COLO668 (cell line): ENCODE results near the gene MSANTD2.

ENCODE experiments used
- DNase-seq: peaks from one replicate; lab custom pipeline; 2025; ENCODE audit not compliant: unreplicated experiment; lab: John Stamatoyannopoulos, UW

The MSANTD2 gene

DNA sequence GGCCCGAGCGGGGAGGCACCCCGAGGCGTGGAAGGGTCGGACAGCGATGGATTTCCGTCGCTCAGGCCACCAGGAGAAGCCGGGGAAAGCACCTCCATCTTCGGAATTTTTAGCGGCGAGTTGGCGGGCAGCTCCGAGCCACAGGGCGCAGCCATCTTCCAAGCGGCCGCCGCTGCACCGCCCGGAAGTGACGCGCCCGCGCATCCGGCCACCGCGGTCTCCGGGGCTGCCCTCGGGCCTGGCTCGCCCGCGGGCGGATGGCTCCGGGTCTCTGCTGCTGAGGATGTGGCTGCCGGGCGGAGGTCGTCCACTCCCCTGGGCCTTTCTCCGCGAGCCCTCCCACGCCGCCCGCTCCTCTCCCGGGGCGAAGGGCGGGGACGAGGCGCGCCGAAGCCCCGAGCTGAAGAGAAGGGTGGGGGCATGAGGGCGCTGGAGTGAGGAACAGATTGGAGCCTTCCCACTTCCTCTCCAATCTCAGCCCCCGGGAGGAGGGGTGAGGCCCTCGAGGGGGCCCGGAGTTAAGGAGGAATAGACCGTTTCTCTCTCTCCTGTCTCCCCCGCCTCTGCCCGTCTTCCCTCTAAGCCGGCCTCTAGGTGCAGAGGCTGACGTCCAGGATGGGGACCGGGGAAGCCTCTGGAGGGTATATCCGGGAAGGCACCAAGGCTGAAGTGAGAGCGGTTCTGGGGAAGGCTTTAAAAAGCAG, at the start of gene MSANTD2:
Gene MSANTD2, minus strand, starts transcription at position 181 of the 704 bp plus-strand sequence. Its CDS starts 26 bp downstream, at position 155.
- DNase-seq: peak; percentile 84

DNA sequence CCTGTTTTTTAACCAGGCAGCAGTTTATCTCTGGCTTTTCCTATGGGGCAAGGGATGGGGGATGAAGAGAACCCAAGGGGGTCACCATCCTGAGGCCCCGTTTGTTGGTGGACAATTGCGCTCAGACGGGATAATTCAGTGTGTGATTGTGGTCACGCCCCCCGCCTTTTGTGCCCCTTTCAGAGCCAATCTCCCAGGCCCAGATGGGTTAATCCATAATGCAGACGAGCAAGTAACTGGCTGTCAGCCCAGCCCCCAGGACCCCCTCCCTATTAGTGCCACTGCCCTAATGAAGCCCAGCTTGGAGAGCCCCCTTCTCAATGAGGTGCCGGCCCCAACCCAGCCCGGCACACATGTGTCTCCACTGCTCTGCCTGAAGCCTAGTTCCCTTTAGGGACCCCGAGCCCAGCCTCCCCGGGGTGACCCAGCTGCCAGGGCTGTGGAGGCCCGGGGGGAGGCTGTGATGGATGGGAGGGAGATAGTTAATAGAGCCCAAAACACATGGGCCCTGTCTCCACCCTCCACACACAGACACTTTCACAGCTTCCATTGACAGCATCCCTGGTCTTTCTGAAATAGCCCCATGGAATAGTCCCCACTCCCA, 46.0 kb upstream of the MSANTD2 start:
- DNase-seq: no peak

DNA sequence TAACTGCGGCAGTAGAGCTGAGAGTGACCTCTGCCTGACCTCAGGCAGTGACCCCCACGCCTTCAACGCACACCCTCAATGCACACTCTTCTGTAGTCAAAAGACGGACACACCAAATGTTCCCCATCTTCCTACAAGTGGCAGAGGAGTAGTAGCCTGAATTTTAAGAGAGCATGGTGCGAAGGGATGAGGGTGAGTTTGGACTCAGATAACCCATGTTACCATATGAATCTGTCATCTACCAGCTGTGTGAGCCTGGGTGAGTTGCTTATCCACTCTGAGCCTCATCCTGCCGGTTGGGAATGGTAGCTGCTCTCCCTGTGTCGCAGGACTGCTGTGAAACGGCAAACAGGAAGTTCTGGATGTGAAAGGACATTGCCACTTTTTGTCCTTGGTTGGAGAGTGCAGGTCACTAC, 44.5 kb upstream of the MSANTD2 start:
- no peak for DNase-seq

DNA sequence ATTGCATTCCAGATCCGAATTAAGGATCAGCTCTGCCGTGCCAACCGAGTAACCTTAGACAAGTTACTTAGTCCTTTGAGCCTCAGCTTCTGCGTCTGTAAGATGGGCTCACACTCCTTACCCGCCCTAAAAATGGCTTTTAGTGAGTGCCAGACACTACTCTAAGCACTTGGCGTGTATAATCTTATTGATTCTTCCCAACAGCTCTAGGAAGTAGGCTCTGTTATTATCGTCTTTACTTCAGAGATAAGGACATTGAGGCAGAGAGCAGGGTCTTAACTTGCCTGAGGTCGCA, 43.4 kb upstream of the MSANTD2 start:
- no peak for DNase-seq

DNA sequence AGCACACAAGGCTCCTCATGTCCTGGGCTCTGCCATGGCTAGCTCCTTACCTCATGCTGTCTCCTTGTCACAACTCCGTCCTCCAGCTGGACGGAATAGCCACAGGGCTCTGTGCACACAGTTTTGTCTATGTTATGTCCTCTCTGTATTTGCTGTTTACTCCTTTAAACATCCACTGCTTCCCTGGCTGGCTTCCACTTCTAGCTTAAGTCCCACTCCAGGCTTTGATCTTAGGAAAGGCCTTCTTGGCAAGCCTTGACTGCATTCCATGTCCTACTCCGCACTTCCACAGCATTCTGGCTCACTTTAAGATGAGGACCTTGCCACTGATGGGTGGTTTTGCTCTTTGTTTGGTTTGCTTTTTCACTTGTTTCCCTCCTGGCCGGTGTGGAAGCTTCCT, 42.1 kb upstream of the MSANTD2 start:
- no peak for DNase-seq

DNA sequence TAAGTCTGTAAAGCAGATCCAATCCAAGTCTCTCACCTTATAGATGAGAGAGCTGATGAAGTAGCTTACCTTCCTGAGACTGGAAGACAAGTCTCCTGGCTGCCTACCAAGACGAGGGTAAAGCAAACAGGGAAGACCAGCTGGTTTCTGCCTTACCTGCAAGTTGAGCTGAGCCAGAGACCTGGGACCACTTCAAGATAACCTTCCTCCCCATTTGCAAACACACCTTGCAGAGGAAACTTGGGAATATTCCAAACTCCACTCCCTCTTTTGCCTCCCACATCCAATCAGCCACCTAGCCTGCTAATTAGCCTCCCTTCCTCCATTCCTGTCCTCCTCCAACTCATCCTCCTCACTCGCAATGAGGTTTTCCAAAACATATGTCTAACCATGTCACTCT, 41.6 kb upstream of the MSANTD2 start:
- no peak for DNase-seq

DNA sequence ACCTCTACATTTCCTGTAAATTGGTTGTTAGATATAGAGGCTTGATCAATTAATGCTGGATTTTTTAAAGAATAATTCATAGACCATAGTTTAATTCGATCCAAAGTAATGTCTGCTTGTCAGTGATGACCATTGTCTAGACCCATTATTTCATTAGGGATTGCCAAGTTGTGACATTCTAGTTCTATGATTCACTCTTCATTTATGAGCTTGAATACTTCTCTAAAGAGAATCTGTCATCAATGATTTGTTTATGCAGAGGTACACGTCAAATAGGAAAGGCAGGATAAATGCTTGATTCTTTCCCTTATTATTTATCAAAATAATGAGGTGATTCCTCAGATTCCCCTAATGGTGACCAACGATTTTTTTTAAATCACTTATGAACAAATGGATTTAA, 41.0 kb upstream of the MSANTD2 start:
- no peak for DNase-seq

DNA sequence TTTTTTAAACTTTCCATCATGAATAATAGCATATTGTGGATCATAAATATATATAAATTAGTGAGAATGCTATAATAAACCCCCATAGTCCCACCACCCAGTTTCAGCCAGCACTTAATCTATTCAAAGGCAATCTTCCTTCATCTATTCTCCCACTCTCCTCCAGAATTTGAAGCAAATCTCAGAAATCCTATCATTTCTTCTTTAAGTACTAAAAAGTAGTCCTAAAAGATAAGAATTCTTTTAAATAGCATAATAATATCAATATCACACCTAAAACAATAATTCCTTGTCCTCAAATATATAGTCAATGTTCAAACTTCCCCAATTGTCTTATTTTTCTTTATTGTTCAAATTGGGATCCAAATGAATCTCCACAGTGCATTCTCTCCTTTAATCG, 40.5 kb upstream of the MSANTD2 start:
- DNase-seq: no peak

DNA sequence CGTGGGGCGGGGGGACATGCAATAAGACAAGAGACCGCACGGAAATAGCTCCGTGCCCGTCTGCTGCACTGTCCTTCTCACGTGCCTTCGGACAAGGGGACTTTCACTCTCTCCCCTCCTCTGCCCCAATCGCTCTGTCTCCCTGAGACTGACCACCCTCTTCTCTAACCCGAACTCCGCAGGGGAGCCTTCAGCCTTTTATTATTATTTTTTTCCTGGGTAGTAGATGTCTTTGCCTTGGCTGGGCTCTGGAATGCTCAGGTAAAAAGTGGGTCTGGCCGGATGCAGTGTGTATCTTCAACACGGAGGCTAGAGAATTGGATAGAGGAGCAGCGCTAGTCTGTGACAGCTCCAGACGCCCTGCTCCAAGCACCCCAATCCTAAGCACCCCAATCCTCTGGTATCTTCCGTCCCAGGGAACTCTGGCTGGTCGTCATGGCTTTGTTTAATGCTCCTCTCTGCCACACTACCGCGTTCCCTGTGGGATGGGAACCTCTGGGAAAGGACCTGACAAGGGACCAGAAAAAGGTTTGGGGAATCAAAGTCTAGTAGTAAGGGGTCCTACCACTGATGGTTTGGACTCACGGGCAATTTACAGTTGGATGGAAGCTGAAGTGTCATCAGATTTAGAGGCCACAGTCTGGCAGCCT, 39.9 kb upstream of the MSANTD2 start:
- no peak for DNase-seq

DNA sequence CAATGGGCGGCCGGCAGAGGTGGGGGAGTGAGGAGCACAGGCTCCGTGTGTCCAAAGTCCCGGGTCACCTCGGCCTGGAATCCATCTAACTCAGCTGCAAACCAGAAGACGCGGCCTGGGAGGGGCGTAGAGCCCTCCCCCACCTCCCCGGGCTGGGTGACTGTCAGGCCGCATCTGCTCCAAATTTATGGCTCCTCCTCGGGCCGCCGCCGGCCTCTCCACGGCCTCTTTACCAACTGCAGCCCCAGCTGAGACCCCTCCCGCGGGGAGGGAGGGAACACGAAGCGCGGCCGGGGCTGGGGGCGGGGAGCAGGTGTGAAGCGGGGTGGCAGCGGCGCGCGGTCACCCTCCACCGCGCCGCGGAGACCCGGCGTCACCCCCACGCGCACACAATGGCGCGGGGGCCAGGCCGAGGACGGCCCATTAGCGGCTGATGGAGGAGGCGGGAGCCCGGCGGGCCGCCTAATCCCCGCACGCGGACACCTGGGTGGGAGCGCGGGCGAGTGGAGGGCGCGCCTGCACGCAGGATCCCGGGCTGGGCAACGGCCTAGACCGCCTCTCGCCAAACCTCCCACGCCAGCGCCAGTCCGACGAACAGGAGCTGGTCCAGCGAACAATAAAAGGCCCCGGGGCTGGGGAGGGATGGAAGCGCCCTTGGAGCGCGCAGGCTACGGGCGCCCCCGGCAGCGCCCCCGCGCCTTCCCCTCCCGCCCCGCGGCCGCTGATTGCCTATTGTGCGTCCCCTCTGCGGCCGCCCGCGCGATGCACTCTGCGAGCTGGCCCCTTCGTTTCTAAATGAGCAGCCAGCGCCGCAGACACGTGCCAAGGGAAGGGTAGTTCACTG, 39.1 kb upstream of the MSANTD2 start:
- DNase-seq: peak; percentile 22

DNA sequence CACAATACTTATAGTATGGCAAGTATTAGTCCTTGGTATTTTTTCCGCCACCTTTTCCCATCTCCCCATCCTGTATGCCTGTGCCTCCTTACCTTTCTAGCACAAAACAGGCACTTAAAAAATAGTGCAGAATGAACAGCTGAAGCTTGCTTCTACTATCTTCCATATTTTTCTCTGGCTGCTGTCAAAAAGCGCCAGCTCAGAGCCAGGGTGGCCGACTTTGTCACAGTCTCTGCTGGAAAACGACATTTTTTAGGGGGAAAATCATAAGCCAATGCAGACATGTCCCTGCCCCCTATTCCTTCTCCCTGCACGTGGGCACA, 38.6 kb upstream of the MSANTD2 start:
- DNase-seq: no peak

DNA sequence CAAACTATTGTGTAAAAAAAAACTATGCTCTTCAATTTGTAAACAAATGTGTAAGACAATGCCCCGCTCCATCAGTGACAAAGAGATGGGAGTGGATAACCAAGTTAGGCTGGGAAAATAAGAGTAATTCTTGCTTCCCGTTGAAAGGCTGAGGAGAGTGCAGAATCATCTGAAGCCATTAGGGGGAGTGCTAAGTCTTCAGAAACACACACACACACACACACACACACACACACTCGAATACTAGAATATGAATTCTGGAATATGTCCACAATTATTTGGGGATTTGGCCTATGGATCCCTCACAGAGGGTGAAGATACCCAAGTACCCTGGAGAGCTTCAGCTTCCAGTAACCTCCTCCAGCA, 37.3 kb upstream of the MSANTD2 start:
- DNase-seq: peak; percentile 4

DNA sequence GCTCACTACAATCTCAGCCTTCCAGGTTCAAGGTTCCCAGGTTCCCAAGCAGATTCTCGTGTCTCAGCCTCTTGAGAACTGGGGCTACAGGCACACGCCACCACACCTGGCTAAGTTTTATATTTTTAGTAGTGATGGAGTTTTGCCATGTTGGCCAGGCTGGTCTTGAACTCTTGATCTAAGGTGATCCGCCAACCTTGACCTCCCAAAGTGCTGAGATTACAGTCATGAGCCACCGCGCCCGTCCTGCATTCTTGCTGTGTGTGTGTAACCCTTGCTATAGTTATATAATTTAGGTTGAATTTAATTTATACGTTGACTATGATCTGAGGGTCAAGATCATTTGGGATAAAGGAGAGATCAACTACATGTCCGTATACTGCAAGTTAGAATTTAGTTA, 35.7 kb upstream of the MSANTD2 start:
- no peak for DNase-seq

DNA sequence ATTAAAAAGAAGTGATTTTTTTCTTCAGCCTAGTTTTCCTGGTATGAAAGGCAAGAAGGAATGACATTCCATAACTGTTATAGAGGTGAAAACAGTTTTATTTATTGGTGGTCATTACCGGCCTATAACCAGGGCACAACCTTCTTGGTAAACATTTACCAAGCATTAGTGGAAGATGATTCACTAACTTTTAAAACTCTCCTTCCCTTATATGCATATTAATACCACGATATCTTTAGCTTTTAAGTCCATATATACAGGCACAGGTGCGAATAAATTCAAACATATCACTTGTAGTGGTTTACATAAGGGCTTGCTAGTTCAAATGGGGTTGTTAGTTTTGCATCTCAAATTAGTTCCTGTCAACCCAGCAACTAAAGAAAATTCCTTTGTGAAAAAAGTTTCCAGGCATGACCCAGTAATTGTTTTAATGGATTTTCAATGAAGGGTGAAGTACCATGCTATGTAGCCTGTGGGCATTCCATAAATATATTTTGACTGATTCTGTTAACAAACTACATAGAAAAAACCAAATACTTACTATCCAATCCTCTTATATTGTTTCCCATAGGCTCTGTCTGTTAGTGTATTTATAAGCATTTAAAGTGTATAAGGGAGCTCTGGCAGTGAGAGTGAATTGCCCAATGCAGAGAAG, 34.4 kb upstream of the MSANTD2 start:
- no peak for DNase-seq

DNA sequence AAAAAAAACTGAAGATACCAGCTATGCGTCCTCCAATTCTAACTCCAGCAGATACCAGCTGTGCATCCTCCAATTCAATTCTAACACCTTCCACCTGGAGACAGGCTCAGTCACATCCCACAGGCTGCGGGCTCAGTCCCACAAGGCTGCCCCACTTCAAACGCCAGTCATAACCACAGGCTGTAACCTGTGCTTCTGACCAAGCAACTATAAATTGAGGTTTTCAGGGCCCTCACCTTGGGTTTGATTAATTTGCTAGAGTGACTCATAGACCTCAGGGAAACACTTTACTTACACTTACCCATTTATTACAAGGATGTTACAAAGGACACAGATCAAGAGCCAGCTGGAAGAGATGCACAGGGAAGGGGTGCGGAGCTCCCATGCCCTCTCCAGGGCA, 32.4 kb upstream of the MSANTD2 start:
- DNase-seq: no peak

DNA sequence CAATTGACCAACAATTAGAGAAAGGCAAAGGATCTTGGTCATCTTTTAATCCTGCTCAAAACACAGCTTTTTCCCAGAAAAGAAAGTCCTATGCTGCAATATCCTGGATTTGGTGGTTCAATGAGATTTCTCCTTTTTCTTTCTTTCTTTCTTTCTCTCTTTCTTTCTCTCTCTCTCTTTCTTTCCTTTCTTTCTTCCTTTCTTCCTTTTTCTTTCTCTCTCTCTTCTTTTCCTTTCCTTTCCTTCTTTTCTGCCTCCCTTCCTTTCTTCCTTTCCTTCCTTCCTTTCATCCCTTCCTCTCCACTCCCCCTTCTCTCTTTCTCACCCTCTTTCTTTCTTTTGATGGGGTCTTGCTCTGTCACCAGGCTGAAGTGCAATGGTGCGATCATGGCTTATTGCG, 31.7 kb upstream of the MSANTD2 start:
- no peak for DNase-seq

DNA sequence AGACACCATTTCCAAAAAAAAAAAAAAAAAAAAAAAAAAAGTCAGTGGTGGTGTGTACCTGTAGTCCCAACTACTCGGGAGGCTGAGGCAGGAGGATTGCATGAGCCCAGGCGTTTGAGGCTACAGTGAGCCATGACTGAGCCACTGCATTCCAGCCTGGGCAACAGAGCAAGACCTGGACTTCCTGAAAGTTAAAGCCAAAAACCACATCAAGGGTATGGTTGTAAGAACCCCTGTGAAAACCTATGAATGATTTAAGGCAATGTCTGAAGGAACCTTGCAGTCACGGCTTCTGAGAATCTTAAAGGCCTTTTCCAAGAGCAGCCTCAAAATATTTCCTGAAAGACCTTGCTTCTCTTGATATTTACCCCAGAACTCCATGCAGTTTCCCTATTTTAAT, 30.5 kb upstream of the MSANTD2 start:
- no peak for DNase-seq

DNA sequence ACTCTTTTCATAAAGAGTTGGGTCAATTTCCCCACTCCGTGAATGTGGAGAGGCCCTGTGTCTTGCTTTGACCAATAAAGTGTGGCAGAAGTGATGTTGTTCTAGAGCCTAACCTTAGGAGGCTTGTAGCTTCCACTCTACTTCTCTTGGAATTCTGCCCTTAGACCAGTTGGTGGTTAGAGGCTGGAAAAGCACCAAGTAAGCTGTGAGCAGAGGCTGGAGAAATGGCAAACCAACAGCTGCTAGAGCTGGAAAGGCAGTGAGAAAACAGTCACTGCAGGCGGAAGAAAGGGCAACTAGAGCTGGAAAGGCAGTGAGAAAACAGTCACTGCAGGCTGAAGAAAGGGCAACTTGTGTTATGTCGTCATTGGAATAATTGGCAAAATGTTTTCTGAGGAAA, 29.8 kb upstream of the MSANTD2 start:
- no peak for DNase-seq

DNA sequence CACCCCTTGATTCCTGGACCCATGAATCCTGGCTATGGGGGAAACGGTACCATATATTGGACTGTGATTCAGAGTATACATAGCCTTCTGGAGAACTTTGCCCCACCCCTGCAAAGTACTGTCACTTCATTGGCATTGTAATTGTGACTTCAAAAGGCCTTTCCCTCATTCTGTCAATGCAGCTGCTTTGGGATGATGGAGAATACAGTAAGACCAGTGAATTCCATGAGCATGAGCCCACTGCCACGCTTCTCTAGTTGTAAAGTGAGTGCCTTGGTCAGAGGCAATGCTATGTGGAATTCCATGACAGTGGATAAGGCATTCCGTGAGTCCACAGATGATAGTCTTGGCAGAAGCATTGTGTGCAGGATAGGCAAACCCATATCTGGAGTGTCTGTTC, 25.7 kb upstream of the MSANTD2 start:
- DNase-seq: no peak

DNA sequence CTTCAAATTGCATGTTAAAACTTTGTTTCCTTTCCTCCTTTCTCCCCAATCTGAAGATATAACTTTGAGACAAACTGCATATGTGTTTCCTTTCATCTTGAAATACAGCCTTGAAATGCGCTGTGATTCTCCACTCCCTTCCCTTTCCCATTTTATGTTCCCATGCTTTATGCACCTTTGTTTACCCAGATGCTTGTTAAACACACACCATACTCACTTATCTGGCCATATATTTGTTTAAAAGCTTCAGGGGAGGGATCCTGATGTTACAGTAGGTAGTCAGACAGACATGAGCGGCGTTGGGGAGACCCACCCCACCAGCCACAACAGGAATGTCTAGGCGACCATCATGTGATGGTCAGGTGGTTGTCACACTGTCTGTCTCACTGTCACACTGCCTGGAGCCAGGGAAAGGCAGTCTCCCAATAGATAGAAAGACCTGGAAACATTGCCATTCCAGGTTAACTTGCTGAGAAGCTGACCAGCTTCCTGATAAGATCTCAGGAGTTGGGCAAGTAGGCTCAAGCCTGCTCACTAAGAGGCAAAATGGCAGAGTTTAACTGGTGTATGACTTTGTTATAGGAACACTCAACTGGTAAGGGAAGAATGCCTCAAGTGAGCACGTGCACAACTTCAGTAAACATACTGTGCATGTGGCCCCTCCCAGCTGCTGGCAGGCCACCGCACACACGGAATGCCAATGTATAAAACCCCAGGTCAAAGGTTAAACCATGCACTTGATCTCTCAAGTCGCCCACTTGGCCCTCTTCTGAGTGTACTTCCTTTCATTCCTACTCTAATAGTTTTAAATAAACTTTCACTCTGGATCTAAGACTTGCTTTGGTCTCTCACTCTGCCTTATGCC, 23.5 kb upstream of the MSANTD2 start:
- peak; percentile 35 for DNase-seq
